Activated CD8-positive, alpha-beta T cell treated with anti-CD3 and anti-CD28 coated beads for 36 hours (primary cell): Measurements from ENCODE around the gene RIMBP2. TPM values are rescaled to one million over a fixed set of nuclear protein-coding genes. Genes with fewer than 3 reads are reported as not detected.

ENCODE experiments used
- ATAC-seq: fragments of 200-7000 bp; cut with Tn5 transposase; one replicate; pipeline ENCODE4 v1.10.0; 2021; ENCODE audit warnings: mild to moderate bottlenecking, moderate library complexity
- CTCF ChIA-PET: fragments of 350-600 bp; sonication (Branson Sonifier 250); formaldehyde crosslinking; loops from one replicate; lab custom pipeline; 2021; ENCODE audit warnings: antibody characterized with exemption; lab: Charles Lee
- POLR2A ChIA-PET: fragments of 350-600 bp; sonication (Branson Sonifier 250); formaldehyde crosslinking; loops from one replicate; lab custom pipeline; 2021; ENCODE audit warnings: antibody characterized with exemption; lab: Charles Lee
- DNase-seq: peaks from one replicate; pipeline ENCODE4 v3.0.0-alpha.2; 2020
- H3K27ac Mint-ChIP-seq: one replicate; pipeline ENCODE4 v1.8.0; 2021; ENCODE audit warnings: mild to moderate bottlenecking, mixed read lengths
- H3K27me3 Mint-ChIP-seq: one replicate; pipeline ENCODE4 v1.8.0; 2021; ENCODE audit warnings: mixed read lengths
- H3K36me3 Mint-ChIP-seq: one replicate; pipeline ENCODE4 v1.8.0; 2021; ENCODE audit warnings: low read depth, mixed read lengths
- H3K4me1 Mint-ChIP-seq: one replicate; pipeline ENCODE4 v1.8.0; 2021; ENCODE audit warnings: low read depth, mixed read lengths
- H3K4me3 Mint-ChIP-seq: one replicate; pipeline ENCODE4 v1.8.0; 2021; ENCODE audit warnings: mild to moderate bottlenecking, moderate library complexity, mixed read lengths
- H3K9me3 Mint-ChIP-seq: one replicate; pipeline ENCODE4 v1.8.0; 2021; ENCODE audit warnings: mixed read lengths
- CTCF ChIP-seq: fragments of 200-600 bp; IDR thresholded peaks from one replicate; pipeline ENCODE4 v1.8.0; 2022; ENCODE audit warnings: antibody characterized with exemption, mild to moderate bottlenecking
- intact Hi-C: fragments of 100-400 bp; cut with micrococcal nuclease; formaldehyde crosslinking; loops from one replicate; pipeline ENCODE4 v1.10.0; 2022
- total RNA-seq, 2 experiments: library from RNA; stranded (reverse); gene quantifications; one replicate each; pipeline ENCODE4 v1.2.3, GENCODE V29; 2021

Gene RIMBP2
- total RNA-seq, 2 experiments from 2014 or later, result not detected

DNA sequence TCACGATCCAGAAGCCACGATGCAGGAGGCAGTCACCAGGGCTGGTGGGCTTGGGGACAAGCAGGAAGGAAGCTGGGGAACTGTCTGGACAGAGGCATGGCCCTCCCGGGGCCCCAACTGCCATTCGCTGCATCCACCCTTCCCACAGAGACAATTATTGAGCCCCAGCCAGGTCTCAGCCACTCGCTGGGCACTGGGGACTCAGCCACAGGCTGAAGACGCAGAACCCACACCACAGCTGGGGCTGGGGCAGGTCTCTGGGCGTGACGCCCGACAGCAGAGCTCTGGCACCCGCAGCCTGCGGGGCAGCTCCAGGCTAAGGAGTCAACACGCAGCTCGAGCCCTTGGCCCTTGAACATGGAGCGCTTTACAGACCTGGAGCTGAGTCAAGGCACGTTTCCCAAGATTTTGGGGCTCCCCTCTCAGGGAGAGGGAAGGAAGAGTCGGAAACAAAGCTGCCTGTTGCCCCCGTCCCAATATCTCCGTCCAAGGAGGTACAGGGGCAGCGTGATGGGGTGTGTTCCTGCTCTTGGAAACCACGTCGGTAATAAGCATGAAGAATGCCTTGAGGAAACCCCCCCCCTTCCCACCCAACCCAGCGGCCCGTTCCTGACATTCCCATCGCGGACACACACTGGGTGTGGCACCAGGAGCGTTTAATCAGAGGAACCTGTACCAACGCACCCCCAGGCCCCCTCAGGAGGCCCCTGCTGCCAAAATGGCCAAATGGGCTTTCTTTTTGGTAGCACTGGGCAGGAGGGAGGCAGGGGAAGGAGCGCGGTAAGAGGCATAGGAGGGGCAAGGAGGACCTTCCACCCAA, 6.7 kb downstream of the RIMBP2 start:
- no peak for ATAC-seq
- ChIA-PET CTCF (no interaction called here), POLR2A (no interaction called here)
- TF ChIP-seq CTCF, result no peak
- no peak overlapping the region for H3K27ac Mint-ChIP-seq
- intact Hi-C loops, result no loop called here
- H3K9me3 Mint-ChIP-seq, result no peaks in the 10 kb centered on the region
- no peak overlapping the region for H3K4me3 Mint-ChIP-seq
- no peaks in the 10 kb centered on the region for H3K36me3 Mint-ChIP-seq
- peaks cover 19% of the 10 kb centered on the region for H3K27me3 Mint-ChIP-seq
- no peak for DNase-seq
- H3K4me1 Mint-ChIP-seq, result no peaks in the 10 kb centered on the region

DNA sequence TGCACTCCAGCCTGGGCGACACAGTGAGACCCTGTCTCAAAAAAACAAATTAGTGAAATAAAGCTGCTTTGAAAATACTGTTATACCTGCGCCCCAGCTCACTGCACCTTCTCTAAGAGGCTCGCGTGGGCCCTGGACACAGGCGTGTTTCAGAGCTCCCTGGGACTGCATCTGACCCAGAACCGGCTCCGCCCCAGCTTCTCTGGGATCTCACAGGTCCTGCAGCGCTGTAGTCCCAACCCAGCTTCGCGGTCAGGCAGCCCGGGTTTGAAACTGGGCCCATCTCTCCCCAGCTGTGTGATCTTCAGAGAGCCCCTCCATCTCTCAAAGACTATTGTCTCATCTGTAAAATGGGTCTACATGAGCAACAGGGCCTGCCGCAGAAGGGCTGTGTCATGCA, 7.5 kb downstream of the RIMBP2 start:
- intact Hi-C loops, result no loop called here
- CTCF ChIA-PET, result no interaction called here
- ATAC-seq, result no peak

DNA sequence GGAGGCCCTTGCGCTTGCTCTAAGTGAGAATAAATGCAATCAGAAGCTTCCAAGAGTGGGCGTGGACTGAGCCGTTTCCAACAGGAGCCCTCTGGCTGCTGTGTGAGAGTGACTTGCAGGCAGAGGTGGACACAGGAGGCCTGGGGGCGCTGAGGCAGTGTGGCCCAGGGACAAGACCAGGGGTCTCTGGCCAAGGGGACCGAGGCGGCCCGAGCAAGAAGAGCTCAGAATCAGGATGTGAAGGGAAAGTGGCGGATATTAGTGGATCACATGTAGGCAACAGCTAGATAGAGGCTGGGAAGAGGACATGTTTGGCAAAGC, 8.6 kb downstream of the RIMBP2 start:
- DNase-seq, result no peak
- H3K4me1 Mint-ChIP-seq, result no peaks in the 10 kb centered on the region
- no peaks in the 10 kb centered on the region for H3K36me3 Mint-ChIP-seq
- no peak overlapping the region for H3K27ac Mint-ChIP-seq
- ChIA-PET CTCF (no interaction called here), POLR2A (no interaction called here)
- no peak overlapping the region for H3K4me3 Mint-ChIP-seq
- no peaks in the 10 kb centered on the region for H3K9me3 Mint-ChIP-seq
- intact Hi-C loops, result no loop called here
- no peak for TF ChIP-seq CTCF
- ATAC-seq, result no peak
- peaks cover 6% of the 10 kb centered on the region for H3K27me3 Mint-ChIP-seq

More for the DNA sequence above, 7.5 kb downstream of the RIMBP2 start:
- no peaks in the 10 kb centered on the region for H3K4me1 Mint-ChIP-seq
- no peaks in the 10 kb centered on the region for H3K36me3 Mint-ChIP-seq
- H3K27me3 Mint-ChIP-seq, result peaks cover 16% of the 10 kb centered on the region
- POLR2A ChIA-PET, result no interaction called here
- no peak overlapping the region for H3K4me3 Mint-ChIP-seq
- TF ChIP-seq CTCF, result no peak
- H3K27ac Mint-ChIP-seq, result no peak overlapping the region
- DNase-seq, result no peak
- H3K9me3 Mint-ChIP-seq, result no peaks in the 10 kb centered on the region

DNA sequence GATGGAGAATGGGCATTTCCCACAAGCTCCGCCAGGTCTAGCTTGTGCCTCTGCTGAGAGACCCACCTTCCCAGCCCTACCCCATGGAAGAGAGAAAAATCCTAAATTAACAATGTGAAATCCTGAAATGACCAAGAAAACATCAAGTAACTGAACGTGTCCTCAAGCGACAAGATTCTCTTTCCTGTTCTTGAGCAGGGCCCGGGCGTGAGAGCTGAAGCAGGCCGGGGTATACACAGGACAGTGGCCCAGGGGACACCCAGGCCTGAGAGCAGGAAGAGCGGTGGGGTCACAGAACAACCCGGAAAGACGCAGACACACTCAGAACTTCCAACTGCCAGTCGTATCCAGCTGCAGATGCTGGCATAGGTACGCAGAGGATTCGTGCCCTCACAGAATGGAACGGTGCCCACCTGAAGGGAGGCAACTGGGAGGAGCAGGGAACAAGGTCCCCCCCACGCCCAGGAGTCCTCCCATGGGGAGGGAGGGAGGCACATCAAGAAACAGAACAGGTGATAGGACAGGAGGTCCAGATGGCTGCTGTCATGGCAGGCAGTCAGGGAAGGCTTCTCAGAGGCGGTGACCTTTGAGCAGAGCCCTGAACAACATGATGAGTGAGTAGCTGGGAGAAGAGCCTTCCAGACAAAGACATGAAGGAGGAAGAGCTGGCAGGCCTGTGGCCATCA, 9.1 kb downstream of the RIMBP2 start:
- Mint-ChIP-seq H3K27me3 (peaks cover 2% of the 10 kb centered on the region), H3K4me3 (no peak overlapping the region), H3K36me3 (no peaks in the 10 kb centered on the region), H3K4me1 (no peaks in the 10 kb centered on the region), H3K9me3 (no peaks in the 10 kb centered on the region), H3K27ac (no peak overlapping the region)
- no peak for DNase-seq
- POLR2A ChIA-PET, result no interaction called here
- CTCF ChIA-PET, result no interaction called here
- intact Hi-C loops, result no loop called here
- no peak for ATAC-seq
- TF ChIP-seq CTCF, result no peak

DNA sequence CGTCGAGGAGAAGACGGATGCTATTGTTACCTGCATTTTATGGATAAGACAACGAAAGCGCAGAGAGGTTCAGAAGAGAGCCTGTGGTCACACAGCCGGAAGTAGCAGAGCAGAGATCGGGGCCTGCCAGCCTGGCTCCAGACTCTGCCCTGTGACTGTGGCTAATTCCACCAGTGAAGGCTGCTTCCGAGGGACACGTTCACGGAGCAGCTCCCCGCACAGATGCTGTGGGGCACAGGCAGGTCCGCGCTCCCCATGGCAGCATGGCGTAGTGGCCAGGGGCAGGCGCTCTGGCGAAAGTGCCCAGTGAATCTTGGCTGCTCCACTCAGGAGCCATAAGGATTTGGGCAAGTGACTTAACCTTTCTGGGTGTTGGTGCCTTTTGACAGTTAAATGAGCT, 9.8 kb downstream of the RIMBP2 start:
- DNase-seq, result no peak
- H3K4me3 Mint-ChIP-seq, result no peak overlapping the region
- no peak for TF ChIP-seq CTCF
- ATAC-seq, result no peak
- H3K27ac Mint-ChIP-seq, result no peak overlapping the region
- H3K9me3 Mint-ChIP-seq, result no peaks in the 10 kb centered on the region
- intact Hi-C loops, result no loop called here
- H3K4me1 Mint-ChIP-seq, result no peaks in the 10 kb centered on the region
- no peaks in the 10 kb centered on the region for H3K36me3 Mint-ChIP-seq
- ChIA-PET POLR2A (no interaction called here), CTCF (no interaction called here)
- peaks cover 1% of the 10 kb centered on the region for H3K27me3 Mint-ChIP-seq
